ENCODE data around the gene RNF181.
A peak's percentile ranks its signal among the peaks of the same experiment; 100 is the strongest.
"Not testable (repeated sequence)": the region's sequence is repeated elsewhere in the genome, so short reads cannot be mapped to it uniquely, and the experiment has no call there.

Gene RNF181

GRCh38 chr2:85614757-85615156 lies 19.2 kb downstream of the RNF181 start:
- DNase-seq = not testable (repeated sequence)

- no peak for DNase-seq
These were observed 19.8 kb downstream of the RNF181 start for GRCh38 chr2:85615413-85615728.

GRCh38 chr2:85617723-85618122 lies 22.2 kb downstream of the RNF181 start:
- DNase-seq = not testable (repeated sequence)

GRCh38 chr2:85619617-85620016 lies 24.1 kb downstream of the RNF181 start:
- no peak for DNase-seq

- no peak for DNase-seq
These were observed 25.8 kb downstream of the RNF181 start for GRCh38 chr2:85621338-85621737.

- no peak for DNase-seq
These were observed 28.4 kb downstream of the RNF181 start for GRCh38 chr2:85623991-85624390.

GRCh38 chr2:85628658-85629057 lies 33.1 kb downstream of the RNF181 start:
- DNase-seq = peak in 1 of 4 experiments; percentile 23

GRCh38 chr2:85631316-85631715 lies 35.8 kb downstream of the RNF181 start:
- DNase-seq = no peak

GRCh38 chr2:85635011-85635410 lies 39.5 kb downstream of the RNF181 start:
- peak; percentile 8 to 62 (median 42) for DNase-seq

- peak in 2 of 4 experiments; percentile 39 to 52 for DNase-seq
These were observed 40.1 kb downstream of the RNF181 start for GRCh38 chr2:85635636-85636035.

- DNase-seq = no peak
These were observed 47.2 kb downstream of the RNF181 start for GRCh38 chr2:85642725-85643124.

GRCh38 chr2:85644909-85645308 lies 49.4 kb downstream of the RNF181 start:
- DNase-seq = no peak

- DNase-seq = no peak
These were observed 50.6 kb downstream of the RNF181 start for GRCh38 chr2:85646166-85646565.
